Myocyte (in vitro differentiated cells): ENCODE results near the gene FNDC10. TPM values are rescaled to one million over a fixed set of nuclear protein-coding genes. Genes with fewer than 3 reads are reported as not detected.

Experiments used
- DNase-seq: peaks from one replicate; pipeline ENCODE4 v3.0.0-alpha.2; 2012; ENCODE audit warnings: low read depth
- total RNA-seq: library from RNA; depleted of rRNA; stranded (reverse); fragments of >200 nt; gene quantifications from 2 replicates; pipeline ENCODE4 v1.2.3, GENCODE V29; 2014

Gene FNDC10
- total RNA-seq, 1 donor from 2014 or later = 1.0 TPM

- DNase-seq = peak; percentile 35
Observed at GRCh38 chr1:1616045-1616790, 16.3 kb upstream of the FNDC10 start.

- peak; percentile 96 for DNase-seq
Observed at GRCh38 chr1:1615256-1616044, 15.5 kb upstream of the FNDC10 start, which contains the start of gene MIB2. Gene MIB2, plus strand, starts transcription at chr1:1615500. Its CDS starts 7,953 bp downstream, at chr1:1623453.

- no peak for DNase-seq
Observed at GRCh38 chr1:1614954-1615255, 15.0 kb upstream of the FNDC10 start.

GRCh38 chr1:1614204-1614953 lies 14.4 kb upstream of the FNDC10 start:
- peak; percentile 9 for DNase-seq

- no peak for DNase-seq
Observed at GRCh38 chr1:1613509-1614082, 13.7 kb upstream of the FNDC10 start.

- DNase-seq = no peak
Observed at GRCh38 chr1:1612104-1612400, 12.1 kb upstream of the FNDC10 start.

GRCh38 chr1:1610796-1611195 lies 10.9 kb upstream of the FNDC10 start:
- no peak for DNase-seq

- no peak for DNase-seq
Observed at GRCh38 chr1:1609822-1610485, 10.0 kb upstream of the FNDC10 start.

GRCh38 chr1:1606232-1606631 lies 6.3 kb upstream of the FNDC10 start:
- DNase-seq = no peak

GRCh38 chr1:1605724-1606123 lies 5.8 kb upstream of the FNDC10 start:
- DNase-seq = no peak

GRCh38 chr1:1605034-1605591 lies 5.2 kb upstream of the FNDC10 start:
- no peak for DNase-seq

GRCh38 chr1:1604374-1605033 lies 4.6 kb upstream of the FNDC10 start:
- DNase-seq = no peak

GRCh38 chr1:1603671-1604373 lies 3.9 kb upstream of the FNDC10 start:
- DNase-seq = no peak

- DNase-seq = no peak
Observed at GRCh38 chr1:1602968-1603506, 3.1 kb upstream of the FNDC10 start.

- no peak for DNase-seq
Observed at GRCh38 chr1:1602304-1602967, 2.5 kb upstream of the FNDC10 start.

GRCh38 chr1:1601564-1602303 lies 1.8 kb upstream of the FNDC10 start:
- no peak for DNase-seq

GRCh38 chr1:1600861-1601563 lies 1.1 kb upstream of the FNDC10 start:
- DNase-seq = no peak
